Islet of Langerhans (tissue), 1 donor: ENCODE measurements around the gene C3orf20.
"Not testable (repeated sequence)": the region's sequence is repeated elsewhere in the genome, so short reads cannot be mapped to it uniquely, and the experiment has no call there.

ENCODE experiments used
- FAIRE-seq: peaks from one replicate; lab custom pipeline; 2011; peaks lifted over from hg19 to GRCh38; lab: Jason Lieb, UNC

Gene C3orf20

GRCh38 chr3:14650193-14650592 lies 24.7 kb upstream of the C3orf20 start:
- no peak for FAIRE-seq

DNA sequence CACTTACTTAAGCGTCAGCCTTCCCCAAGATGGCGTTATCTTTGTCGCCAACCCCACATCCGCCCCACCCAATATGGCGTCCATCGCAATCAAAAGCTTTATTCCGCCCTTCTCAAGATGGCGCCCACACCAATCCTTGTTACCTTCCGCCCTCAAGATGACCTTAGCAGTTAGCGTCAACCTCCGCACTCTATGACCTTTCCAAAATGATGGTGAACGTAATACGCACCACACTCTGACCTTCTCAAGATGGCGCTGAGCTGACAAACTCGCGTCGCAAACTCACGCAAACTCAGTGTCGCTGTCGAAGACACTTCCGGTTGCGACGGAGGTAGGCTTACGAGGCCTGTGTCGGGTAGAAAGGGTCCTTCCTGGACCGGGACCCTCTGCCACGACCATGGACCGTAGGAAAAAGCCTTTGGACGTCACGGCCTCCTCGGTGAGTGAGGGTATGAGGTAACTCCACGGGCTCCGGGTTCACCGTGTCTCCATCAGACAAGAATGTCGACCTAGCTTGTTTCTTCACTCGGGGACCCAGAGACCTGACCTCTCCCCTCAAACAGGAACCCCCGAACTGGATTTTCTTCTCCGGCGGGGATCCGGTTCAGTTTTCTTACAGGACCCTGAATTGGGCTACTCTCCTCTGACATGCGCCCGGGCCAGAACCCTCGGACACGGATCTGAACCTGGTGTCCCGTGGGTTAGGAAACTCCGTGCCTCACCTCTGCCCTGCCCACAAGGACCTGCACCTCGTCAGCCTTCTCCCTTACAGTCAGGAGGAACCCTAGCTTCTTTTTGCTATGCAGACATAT lies 23.3 kb upstream of the C3orf20 start, which contains the start of gene CCDC174:
CCDC174 (plus strand) TSS at position 323 of the 812 bp plus-strand sequence; CDS start at position 398, 75 bp downstream.
- peak; percentile 77 for FAIRE-seq

GRCh38 chr3:14652360-14652907 lies 22.5 kb upstream of the C3orf20 start:
- not testable (repeated sequence) for FAIRE-seq

DNA sequence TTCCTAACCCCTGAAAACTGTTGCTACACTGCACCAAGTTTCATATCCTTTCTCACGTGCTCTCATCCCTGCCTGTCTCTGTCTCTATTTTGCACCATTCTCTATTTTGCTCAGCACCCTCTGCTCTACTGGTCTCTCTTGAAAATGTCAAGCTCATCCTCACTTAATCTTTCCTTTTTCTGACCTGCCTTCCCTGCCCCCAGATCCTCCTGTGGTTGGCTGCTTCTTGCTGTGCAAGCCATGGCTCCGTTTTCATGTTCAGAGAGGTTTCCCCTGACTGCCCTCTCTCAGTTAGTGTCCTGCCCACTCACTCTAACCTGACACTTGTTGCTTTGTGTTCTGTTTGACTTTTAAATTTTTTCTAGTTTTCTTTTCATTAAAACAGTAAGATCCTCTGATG lies 17.4 kb upstream of the C3orf20 start:
- FAIRE-seq: no peak

DNA sequence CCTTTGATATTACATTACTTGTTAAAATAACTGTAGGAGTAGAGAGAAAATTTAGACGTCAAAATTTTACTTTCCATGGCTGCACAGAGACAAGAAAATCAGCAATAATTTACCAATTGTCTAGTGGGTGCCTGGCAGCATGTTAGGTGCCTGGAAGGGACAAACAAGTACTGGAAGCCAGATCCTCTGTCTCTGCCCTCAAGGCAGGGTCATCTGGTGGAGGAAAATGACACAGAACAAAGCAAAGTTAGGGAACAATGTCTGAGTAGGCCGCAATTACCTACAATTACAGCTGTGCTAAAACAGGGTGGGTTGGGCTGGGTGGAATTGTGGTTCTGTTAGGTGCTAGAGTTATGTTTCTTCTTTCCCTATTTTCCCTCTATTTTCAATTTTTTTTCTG lies 16.0 kb upstream of the C3orf20 start:
- no peak for FAIRE-seq

GRCh38 chr3:14660942-14661341 lies 14.0 kb upstream of the C3orf20 start:
- FAIRE-seq: no peak

DNA sequence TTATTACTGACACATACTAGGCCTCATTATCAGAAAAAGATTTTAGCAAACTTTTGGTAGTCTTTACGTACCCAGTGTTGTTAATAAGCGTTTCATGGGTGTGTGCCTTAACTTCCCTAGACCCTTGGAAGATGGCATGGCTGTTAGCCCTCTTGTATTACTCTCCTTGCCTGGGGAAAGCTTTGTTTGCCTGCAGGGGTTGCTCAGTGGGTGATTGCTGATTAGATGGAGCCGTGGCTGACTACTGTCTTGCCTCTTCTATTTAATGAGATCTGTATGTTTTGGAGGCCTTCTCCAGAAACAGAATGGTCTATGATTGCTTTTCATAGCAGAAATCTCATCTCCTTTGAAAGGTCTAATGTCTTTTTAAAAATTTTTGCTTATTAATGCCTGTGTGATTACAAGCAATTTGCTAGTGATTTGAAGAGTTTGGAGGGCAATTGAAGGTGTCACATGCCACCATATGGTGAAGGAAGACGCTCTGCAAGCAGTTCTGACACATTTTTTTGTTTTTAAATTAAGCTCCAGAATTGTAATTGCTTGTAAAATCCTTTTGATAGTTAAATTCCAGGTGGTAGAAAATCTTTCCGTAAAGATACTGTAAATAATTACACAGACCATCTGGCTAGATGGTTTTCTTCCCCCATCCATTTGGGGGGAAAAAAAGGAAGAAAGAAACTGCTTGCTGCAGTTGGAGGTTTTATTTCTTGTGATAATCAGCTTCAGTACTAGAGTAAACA lies 11.4 kb upstream of the C3orf20 start:
- no peak for FAIRE-seq

GRCh38 chr3:14664170-14664569 lies 10.8 kb upstream of the C3orf20 start:
- no peak for FAIRE-seq

- no peak for FAIRE-seq
Observed at GRCh38 chr3:14672588-14672987, 2.4 kb upstream of the C3orf20 start.

- no peak for FAIRE-seq
Observed at GRCh38 chr3:14676881-14677280, 1.9 kb downstream of the C3orf20 start.

DNA sequence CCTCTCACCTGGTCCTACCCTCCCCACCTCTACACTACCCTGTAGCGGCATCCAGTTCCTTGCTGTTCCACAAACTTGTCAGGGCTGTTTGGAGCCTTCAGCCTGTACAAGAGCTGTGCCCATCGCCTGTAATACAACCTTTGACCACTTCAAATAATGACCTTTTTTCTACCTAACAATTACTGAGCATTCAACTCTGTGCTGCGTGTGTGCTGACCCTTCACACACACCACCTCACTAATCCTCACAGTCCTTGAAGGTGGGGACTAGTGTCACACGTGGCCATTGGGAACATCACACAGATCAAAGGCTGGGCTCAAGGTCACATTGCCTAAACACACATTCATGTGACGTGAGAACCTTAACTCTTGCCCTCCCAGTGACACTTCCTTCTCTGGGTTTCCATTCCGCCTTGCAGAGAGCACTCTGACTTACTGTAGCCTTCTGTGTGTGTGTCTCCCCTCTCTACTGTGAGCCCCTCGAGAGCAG lies 3.1 kb downstream of the C3orf20 start:
- FAIRE-seq: no peak

GRCh38 chr3:14680115-14680514 lies 5.2 kb downstream of the C3orf20 start:
- no peak for FAIRE-seq

DNA sequence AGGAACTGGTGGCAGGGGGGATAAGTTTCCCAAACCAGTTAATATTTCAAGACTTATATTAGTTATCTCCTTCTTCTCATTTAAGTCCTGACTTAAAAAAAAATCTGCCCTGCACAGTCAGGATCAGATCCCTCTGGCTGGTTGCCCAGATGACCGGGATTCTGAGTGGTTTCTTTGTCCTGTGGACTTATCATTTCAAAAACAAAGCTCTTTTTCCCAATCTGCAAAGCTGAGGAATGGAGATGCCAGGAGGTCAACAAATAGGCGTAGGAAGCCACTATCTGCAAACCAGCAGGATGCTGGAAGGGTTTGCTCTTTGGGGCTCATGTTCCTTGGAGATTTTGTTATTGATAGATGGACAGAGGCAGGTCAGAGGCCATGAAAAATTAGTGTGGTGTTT lies 5.8 kb downstream of the C3orf20 start:
- FAIRE-seq: no peak

GRCh38 chr3:14684447-14684846 lies 9.5 kb downstream of the C3orf20 start:
- no peak for FAIRE-seq

GRCh38 chr3:14685179-14685578 lies 10.2 kb downstream of the C3orf20 start:
- FAIRE-seq: no peak

DNA sequence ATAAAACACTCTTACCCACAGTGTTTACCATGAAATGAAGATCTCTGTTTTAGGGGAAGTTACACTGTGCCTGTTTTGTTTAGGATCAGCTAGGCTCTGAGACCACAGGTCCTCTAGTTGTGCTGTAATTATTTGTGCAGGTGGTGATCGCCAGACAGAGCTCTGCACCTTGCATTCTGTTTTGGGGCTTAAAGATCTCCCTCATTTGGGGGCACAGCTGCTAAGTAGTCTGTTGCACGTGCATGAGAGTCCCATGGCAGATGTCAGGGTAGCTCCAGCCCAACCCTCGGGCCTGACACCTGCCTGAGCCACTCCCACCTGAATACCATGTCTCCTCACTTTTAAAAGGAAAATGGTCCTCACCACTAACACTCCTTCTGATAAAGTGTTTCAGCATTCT lies 12.4 kb downstream of the C3orf20 start:
- FAIRE-seq: no peak

DNA sequence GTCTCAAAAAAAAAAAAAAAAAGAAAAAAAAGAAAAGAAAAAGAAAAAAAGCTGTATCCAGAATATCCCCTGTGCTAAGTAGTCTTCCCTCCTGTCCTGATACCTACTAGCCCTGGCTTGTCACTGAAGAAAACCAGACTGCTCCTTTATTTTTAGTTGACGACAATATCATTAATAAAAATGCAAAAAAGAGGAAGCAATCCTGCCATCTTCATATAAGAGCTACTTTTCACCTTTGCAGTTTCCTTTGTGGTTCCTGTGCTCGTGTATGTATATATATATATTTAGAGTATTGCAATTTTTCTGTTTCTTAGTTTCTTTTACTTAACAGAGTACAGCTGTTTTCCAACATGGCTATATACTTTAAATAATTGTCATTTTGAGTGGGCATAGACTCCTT lies 13.6 kb downstream of the C3orf20 start:
- no peak for FAIRE-seq

DNA sequence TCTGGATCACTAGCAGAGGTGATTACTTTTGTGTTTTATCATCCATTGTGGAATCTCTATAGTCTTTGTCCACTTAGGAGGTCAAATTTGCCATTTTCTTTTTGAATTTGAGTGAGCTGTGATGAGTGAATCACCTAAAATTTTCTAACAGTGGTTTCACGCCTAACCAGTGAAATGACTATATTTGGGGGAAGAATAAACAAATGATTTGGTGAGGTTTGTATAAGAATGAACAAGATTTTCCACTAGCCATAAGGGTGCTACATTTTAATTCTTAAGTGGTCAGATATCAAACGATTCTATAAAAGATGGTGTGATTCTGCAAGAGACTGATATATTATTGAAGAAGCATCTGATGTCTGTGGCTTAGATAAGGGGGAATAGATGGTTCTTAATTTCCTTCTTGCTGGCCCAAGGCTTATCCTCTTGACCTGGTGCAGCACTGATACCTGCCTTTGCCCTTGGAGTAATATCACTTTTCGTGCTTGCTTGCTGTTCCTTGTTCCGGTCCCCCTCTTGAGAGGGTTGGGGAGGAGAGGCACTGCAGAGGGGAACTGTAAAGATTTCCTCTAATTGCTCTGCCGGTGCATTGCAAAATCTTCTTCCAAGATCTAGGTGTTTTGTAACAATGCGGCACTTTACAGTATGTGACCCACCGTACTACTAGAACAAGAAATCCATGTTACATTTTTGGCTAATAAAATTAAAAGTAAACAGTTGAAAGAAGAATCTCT lies 14.5 kb downstream of the C3orf20 start:
- FAIRE-seq: no peak

DNA sequence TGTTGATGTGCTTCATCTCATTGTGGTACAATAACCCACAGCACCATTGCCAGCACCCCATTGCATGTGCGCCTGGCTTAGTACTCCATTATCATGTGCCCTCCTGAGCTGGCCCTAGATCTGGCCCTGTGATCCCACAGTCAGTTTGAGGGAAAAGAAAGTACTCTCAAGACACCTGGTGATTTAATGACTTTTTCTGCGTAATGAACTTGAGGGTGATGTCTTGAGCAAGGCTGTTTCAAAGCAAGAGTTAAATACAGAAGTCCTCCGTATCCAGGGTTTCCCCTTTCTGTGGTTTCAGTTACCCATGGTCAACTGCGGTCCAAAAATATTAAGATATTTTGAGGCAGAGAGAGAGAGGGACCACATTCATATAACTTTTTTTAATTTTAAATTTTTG lies 16.3 kb downstream of the C3orf20 start:
- no peak for FAIRE-seq

- no peak for FAIRE-seq
Observed at GRCh38 chr3:14691719-14692118, 16.8 kb downstream of the C3orf20 start.

- FAIRE-seq: no peak
Observed at GRCh38 chr3:14698601-14699244, 23.8 kb downstream of the C3orf20 start.

- no peak for FAIRE-seq
Observed at GRCh38 chr3:14699643-14700042, 24.7 kb downstream of the C3orf20 start.
